Stomach (tissue), 4 donors: ENCODE measurements around the gene TRHDE.

Source experiments
- CTCF ChIP-seq, 7 experiments: fragments of 450-650 bp in 4 of 7; fragments of 200-600 bp in 3 of 7; sonication (generic) in 3 of 7; IDR thresholded peaks; one replicate each; pipeline ENCODE4 v1.5.1; 2016 to 2019; ENCODE audit warnings: antibody characterized with exemption in 7 of 7, control low read depth in 2 of 7, mild to moderate bottlenecking in 1 of 7
- EP300 ChIP-seq: sonication (generic); formaldehyde crosslinking; IDR thresholded peaks from one replicate; pipeline ENCODE4 v1.6.1; 2017; ENCODE audit warnings: antibody characterized with exemption
- POLR2A ChIP-seq, 4 donors: fragments of 450-650 bp; IDR thresholded peaks; one replicate each; pipeline ENCODE4 v1.6.1; 2016; ENCODE audit warnings: antibody characterized with exemption in 4 of 4, control low read depth in 2 of 4, mild to moderate bottlenecking in 1 of 4, moderate library complexity in 1 of 4
- POLR2AphosphoS5 ChIP-seq, 3 donors: sonication (generic); formaldehyde crosslinking; IDR thresholded peaks; one replicate each; pipeline ENCODE4 v1.6.1; 2016; ENCODE audit warnings: antibody characterized with exemption in 3 of 3

GRCh38 chr12:72570601-72571000 is 298.4 kb downstream of the TRHDE start:
- TF ChIP-seq CTCF (IDR thresholded peaks at IDR 0.05) (no peak), POLR2A (IDR thresholded peaks at IDR 0.05) (no peak), POLR2AphosphoS5 (IDR thresholded peaks at IDR 0.05) (no peak), EP300 (no peak)
